ENCODE data around the gene VAMP7.
"Not testable (repeated sequence)": the region's sequence is repeated elsewhere in the genome, so short reads cannot be mapped to it uniquely, and the experiment has no call there.

VAMP7 gene

GRCh38 chrX:155900765-155901164 is 19.6 kb downstream of the VAMP7 start:
- in situ Hi-C loops (cut with MboI; ENCODE audit: low sequenced_read_pairs): no loop called here

GRCh38 chrX:155907661-155908060 is 26.5 kb downstream of the VAMP7 start:
- in situ Hi-C loops (cut with MboI; ENCODE audit: low sequenced_read_pairs): not testable (repeated sequence)

- in situ Hi-C loops (cut with MboI; ENCODE audit: low sequenced_read_pairs): no loop called here
These were observed 42.1 kb downstream of the VAMP7 start for GRCh38 chrX:155923200-155923599.

GRCh38 chrX:155930852-155931618 is 49.9 kb downstream of the VAMP7 start:
- in situ Hi-C loops (cut with MboI; ENCODE audit: low sequenced_read_pairs): not testable (repeated sequence)

GRCh38 chrX:155938132-155938531 is 57.0 kb downstream of the VAMP7 start:
- in situ Hi-C loops (cut with MboI; ENCODE audit: low sequenced_read_pairs): no loop called here

GRCh38 chrX:155949098-155949497 is 68.0 kb downstream of the VAMP7 start:
- in situ Hi-C loops (cut with MboI; ENCODE audit: low sequenced_read_pairs): no loop called here

- in situ Hi-C loops (cut with MboI; ENCODE audit: low sequenced_read_pairs): no loop called here
These were observed 70.2 kb downstream of the VAMP7 start for GRCh38 chrX:155951237-155951789.

GRCh38 chrX:155953055-155953454 is 71.9 kb downstream of the VAMP7 start:
- in situ Hi-C loops (cut with MboI; ENCODE audit: low sequenced_read_pairs): no loop called here

GRCh38 chrX:155954793-155955192 is 73.6 kb downstream of the VAMP7 start:
- in situ Hi-C loops (cut with MboI; ENCODE audit: low sequenced_read_pairs): no loop called here

GRCh38 chrX:155956099-155956498 is 75.0 kb downstream of the VAMP7 start:
- in situ Hi-C loops (cut with MboI; ENCODE audit: low sequenced_read_pairs): no loop called here

- in situ Hi-C loops (cut with MboI; ENCODE audit: low sequenced_read_pairs): no loop called here
These were observed 75.5 kb downstream of the VAMP7 start for GRCh38 chrX:155956649-155957048.

- in situ Hi-C loops (cut with MboI; ENCODE audit: low sequenced_read_pairs): no loop called here
These were observed 76.7 kb downstream of the VAMP7 start for GRCh38 chrX:155957843-155958242.

GRCh38 chrX:155959018-155959587 is 78.0 kb downstream of the VAMP7 start:
- in situ Hi-C loops (cut with MboI; ENCODE audit: low sequenced_read_pairs): no loop called here

- in situ Hi-C loops (cut with MboI; ENCODE audit: low sequenced_read_pairs): no loop called here
These were observed 81.8 kb downstream of the VAMP7 start for GRCh38 chrX:155962906-155963305.

- in situ Hi-C loops (cut with MboI; ENCODE audit: low sequenced_read_pairs): no loop called here
These were observed 85.7 kb downstream of the VAMP7 start for GRCh38 chrX:155966876-155967275.

GRCh38 chrX:155967653-155968325 is 86.6 kb downstream of the VAMP7 start:
- in situ Hi-C loops (cut with MboI; ENCODE audit: low sequenced_read_pairs): no loop called here

- in situ Hi-C loops (cut with MboI; ENCODE audit: low sequenced_read_pairs): no loop called here
These were observed 87.1 kb downstream of the VAMP7 start for GRCh38 chrX:155968326-155968661.

- in situ Hi-C loops (cut with MboI; ENCODE audit: low sequenced_read_pairs): no loop called here
These were observed 87.6 kb downstream of the VAMP7 start for GRCh38 chrX:155968791-155969190.

- in situ Hi-C loops (cut with MboI; ENCODE audit: low sequenced_read_pairs): not testable (repeated sequence)
These were observed 90.5 kb downstream of the VAMP7 start for GRCh38 chrX:155971658-155972057.

GRCh38 chrX:155972241-155972640 is 91.1 kb downstream of the VAMP7 start:
- in situ Hi-C loops (cut with MboI; ENCODE audit: low sequenced_read_pairs): not testable (repeated sequence)

- in situ Hi-C loops (cut with MboI; ENCODE audit: low sequenced_read_pairs): no loop called here
These were observed 102.2 kb downstream of the VAMP7 start for GRCh38 chrX:155983326-155983725.

- in situ Hi-C loops (cut with MboI; ENCODE audit: low sequenced_read_pairs): no loop called here
These were observed 104.1 kb downstream of the VAMP7 start for GRCh38 chrX:155985208-155985607.
